H1 (cell line): ENCODE measurements around the gene MACROD2. TPM values are rescaled to one million over a fixed set of nuclear protein-coding genes. Genes with fewer than 3 reads are reported as not detected.

Experiments used
- CTCF ChIA-PET: fragments of 300-600 bp; sonication (Branson Sonifier 250); formaldehyde crosslinking; loops from one replicate; lab custom pipeline; 2021; ENCODE audit not compliant: partially characterized antibody; lab: Charles Lee
- POLR2A ChIA-PET: fragments of 300-600 bp; sonication (Branson Sonifier 250); formaldehyde crosslinking; loops from one replicate; lab custom pipeline; 2021; ENCODE audit warnings: inconsistent platforms; ENCODE audit not compliant: partially characterized antibody; lab: Charles Lee
- DNase-seq, 2 experiments: peaks; one replicate each; pipeline versions ENCODE4 v3.0.0 to v3.0.0-alpha.2; 2010 to 2022; ENCODE audit warnings: low spot score in 2 of 2, low read depth in 1 of 2, mixed read lengths in 1 of 2
- FAIRE-seq: peaks from 2 replicates; lab custom pipeline; 2011; peaks lifted over from hg19 to GRCh38; lab: Jason Lieb, UNC
- H2AFZ ChIP-seq: 2 replicates; pipeline ENCODE4 v1.8.1; 2012; ENCODE audit warnings: low read length, inconsistent platforms
- H2AK5ac ChIP-seq: 2 replicates; pipeline ENCODE4 v1.6.1; 2013; ENCODE audit warnings: low read depth, low read length
- H2BK120ac ChIP-seq: replicated peaks from 2 replicates; pipeline ENCODE3; 2013; ENCODE audit warnings: low read depth, low read length, inconsistent platforms
- H2BK12ac ChIP-seq: 2 replicates; pipeline ENCODE4 v1.6.1; 2013; ENCODE audit warnings: low read depth, low read length
- H2BK15ac ChIP-seq: 2 replicates; pipeline ENCODE4 v1.6.1; 2013; ENCODE audit warnings: low read length
- H2BK20ac ChIP-seq: 2 replicates; pipeline ENCODE4 v1.6.1; 2013; ENCODE audit warnings: low read length
- H2BK5ac ChIP-seq: 2 replicates; pipeline ENCODE4 v1.6.1; 2013; ENCODE audit warnings: low read depth, low read length
- H3K14ac ChIP-seq: 2 replicates; pipeline ENCODE4 v1.6.1; 2013; ENCODE audit warnings: inconsistent platforms; ENCODE audit not compliant: insufficient read length
- H3K18ac ChIP-seq: 2 replicates; pipeline ENCODE4 v1.6.1; 2013; ENCODE audit warnings: low read length; ENCODE audit errors: extremely low read depth
- H3K23ac ChIP-seq: 2 replicates; pipeline ENCODE4 v1.6.1; 2013; ENCODE audit warnings: inconsistent platforms; ENCODE audit not compliant: insufficient read length
- H3K23me2 ChIP-seq: 2 replicates; pipeline ENCODE4 v1.6.1; 2013; ENCODE audit warnings: low read depth, low read length
- H3K27ac ChIP-seq: 2 replicates; pipeline ENCODE4 v1.6.1; 2011; ENCODE audit warnings: low read depth, low read length, inconsistent platforms
- H3K27me3 ChIP-seq, 4 experiments: replicated peaks in 1 of 4; 1 replicate in 1 of 4; 2 replicates in 3 of 4; pipeline versions ENCODE4 v1.6.1 to v1.8.1; 2011 to 2013; ENCODE audit warnings: low read length in 3 of 4, mild to moderate bottlenecking in 3 of 4, inconsistent platforms in 2 of 4, mixed read lengths in 2 of 4, moderate library complexity in 1 of 4; ENCODE audit not compliant: control insufficient read depth in 3 of 4, insufficient read depth in 3 of 4; ENCODE audit errors: extremely low read depth in 1 of 4
- H3K36me3 ChIP-seq, 4 experiments: 2 replicates each; pipeline versions ENCODE4 v1.6.1 to v1.8.1; 2011 to 2013; ENCODE audit warnings: mild to moderate bottlenecking in 4 of 4, low read length in 3 of 4, moderate library complexity in 2 of 4, control low read depth in 1 of 4, inconsistent platforms in 1 of 4; ENCODE audit not compliant: insufficient read depth in 4 of 4, control insufficient read depth in 2 of 4
- H3K4ac ChIP-seq: replicated peaks from 2 replicates; pipeline ENCODE3; 2013; ENCODE audit warnings: low read length, low read depth, mixed read lengths, inconsistent platforms; ENCODE audit not compliant: insufficient read length
- H3K4me1 ChIP-seq, 4 experiments: replicated peaks in 1 of 4; 1 replicate in 1 of 4; 2 replicates in 3 of 4; pipeline versions ENCODE4 v1.6.1 to v1.8.1; 2011 to 2013; ENCODE audit warnings: low read length in 3 of 4, inconsistent platforms in 2 of 4, mixed read lengths in 1 of 4; ENCODE audit not compliant: insufficient read depth in 4 of 4, control insufficient read depth in 3 of 4
- H3K4me2 ChIP-seq, 2 experiments: 2 replicates each; pipeline versions ENCODE4 v1.6.1 to v1.8.1; 2011 to 2013; ENCODE audit warnings: low read depth in 2 of 2, low read length in 2 of 2, control low read depth in 1 of 2, inconsistent platforms in 1 of 2, mild to moderate bottlenecking in 1 of 2; ENCODE audit not compliant: insufficient read depth in 1 of 2
- H3K4me3 ChIP-seq, 4 experiments: fragments of 200-600, 300-600 bp in 1 of 4; sonication (generic), shearing (Covaris generic), sonication (Bioruptor Twin) in 1 of 4; 2 replicates each; pipeline versions ENCODE4 v1.5.1 to v1.8.1; 2011 to 2016; ENCODE audit warnings: low read length in 4 of 4, low read depth in 3 of 4, control low read depth in 2 of 4, inconsistent platforms in 2 of 4, mild to moderate bottlenecking in 2 of 4, mixed read lengths in 1 of 4, moderate library complexity in 1 of 4; ENCODE audit not compliant: insufficient read depth in 2 of 4; ENCODE audit errors: extremely low read depth in 1 of 4
- H3K56ac ChIP-seq: replicated peaks from 2 replicates; pipeline ENCODE3; 2013; ENCODE audit warnings: low read depth, mild to moderate bottlenecking, mixed read lengths, low read length, inconsistent platforms; ENCODE audit not compliant: insufficient read length
- H3K79me1 ChIP-seq: 2 replicates; pipeline ENCODE4 v1.6.1; 2013; ENCODE audit warnings: low read depth, low read length, control low read depth
- H3K79me2 ChIP-seq, 2 experiments: 2 replicates each; pipeline versions ENCODE4 v1.6.1 to v1.8.1; 2012 to 2013; ENCODE audit warnings: low read length in 2 of 2, mild to moderate bottlenecking in 2 of 2, inconsistent platforms in 1 of 2; ENCODE audit not compliant: insufficient read depth in 2 of 2, control insufficient read depth in 1 of 2
- H3K9ac ChIP-seq, 4 experiments: replicated peaks in 1 of 4; 1 replicate in 1 of 4; 2 replicates in 3 of 4; pipeline versions ENCODE4 v1.6.1 to v1.8.1; 2011 to 2013; ENCODE audit warnings: low read depth in 3 of 4, low read length in 3 of 4, control low read depth in 2 of 4, mild to moderate bottlenecking in 2 of 4, moderate library complexity in 2 of 4, inconsistent platforms in 1 of 4; ENCODE audit errors: extremely low read depth in 1 of 4
- H3K9me3 ChIP-seq, 2 experiments: 2 replicates each; pipeline versions ENCODE4 v1.6.1 to v1.8.1; 2012 to 2013; ENCODE audit warnings: mild to moderate bottlenecking in 2 of 2, moderate library complexity in 2 of 2, control low read depth in 1 of 2, inconsistent platforms in 1 of 2, low read depth in 1 of 2, low read length in 1 of 2, mixed read lengths in 1 of 2; ENCODE audit not compliant: insufficient read depth in 2 of 2
- H4K20me1 ChIP-seq, 2 experiments: replicated peaks in 1 of 2; 2 replicates each; pipeline versions ENCODE3 to v1.8.1; 2011 to 2013; ENCODE audit warnings: inconsistent platforms in 2 of 2, low read length in 2 of 2, mild to moderate bottlenecking in 1 of 2; ENCODE audit not compliant: insufficient read depth in 2 of 2, control insufficient read depth in 1 of 2
- H4K5ac ChIP-seq: 2 replicates; pipeline ENCODE4 v1.6.1; 2013; ENCODE audit warnings: low read length, low read depth, mixed read lengths, inconsistent platforms; ENCODE audit not compliant: insufficient read length
- H4K8ac ChIP-seq: 2 replicates; pipeline ENCODE4 v1.8.0; 2013; ENCODE audit warnings: mild to moderate bottlenecking, moderate library complexity, low read length, inconsistent platforms; ENCODE audit not compliant: insufficient read depth; ENCODE audit errors: extremely low read depth
- H4K91ac ChIP-seq: replicated peaks from 2 replicates; pipeline ENCODE3; 2013; ENCODE audit warnings: low read length, mixed read lengths, inconsistent platforms; ENCODE audit not compliant: insufficient read length
- CBX8 ChIP-seq: fragments of 300-800, 300-1000 bp; sonication (generic); IDR thresholded peaks from 2 replicates; pipeline ENCODE4 v1.7.1; 2016; ENCODE audit warnings: low read depth, low read length, borderline replicate concordance
- CHD1 ChIP-seq: IDR thresholded peaks from 2 replicates; pipeline ENCODE4 v1.6.1; 2012; ENCODE audit warnings: low read depth, low read length, improper control_type of control experiment
- CTBP2 ChIP-seq: IDR thresholded peaks from 2 replicates; pipeline ENCODE4 v1.7.0; 2011; ENCODE audit warnings: borderline replicate concordance, mild to moderate bottlenecking, moderate library complexity, mixed read lengths, low read length; ENCODE audit not compliant: insufficient read depth, insufficient read length
- GTF2F1 ChIP-seq: IDR thresholded peaks from 2 replicates; pipeline ENCODE4 v1.6.1; 2012; ENCODE audit warnings: low read depth, low read length, improper control_type of control experiment, borderline replicate concordance
- JUN ChIP-seq: IDR thresholded peaks from 2 replicates; pipeline ENCODE4 v1.6.1; 2011; ENCODE audit warnings: low read depth, mild to moderate bottlenecking, improper control_type of control experiment, low read length
- KDM5A ChIP-seq: fragments of 200-600 bp; IDR thresholded peaks from 2 replicates; pipeline ENCODE4 v1.7.1; 2012; ENCODE audit warnings: mild to moderate bottlenecking, low read length, inconsistent platforms, mixed read lengths
- MAFK ChIP-seq: IDR thresholded peaks from 2 replicates; pipeline ENCODE4 v1.6.1; 2012; ENCODE audit warnings: low read depth, mild to moderate bottlenecking, improper control_type of control experiment, low read length
- POU5F1 ChIP-seq: IDR thresholded peaks from 2 replicates; pipeline ENCODE4 v1.6.1; 2011; ENCODE audit warnings: low read depth, mild to moderate bottlenecking, low read length, moderate library complexity
- RBBP5 ChIP-seq: IDR thresholded peaks from 2 replicates; pipeline ENCODE4 v1.7.1; 2012; ENCODE audit warnings: low read depth, mild to moderate bottlenecking, inconsistent platforms, low read length, moderate library complexity, borderline replicate concordance
- SP1 ChIP-seq: IDR thresholded peaks from 2 replicates; pipeline ENCODE4 v1.6.1; 2011; ENCODE audit warnings: low read depth, low read length
- SP2 ChIP-seq: IDR thresholded peaks from 2 replicates; pipeline ENCODE4 v1.6.1; 2012; ENCODE audit warnings: mild to moderate bottlenecking, low read length, inconsistent platforms
- TAF1 ChIP-seq: IDR thresholded peaks from 2 replicates; pipeline ENCODE4 v1.6.1; 2011; ENCODE audit warnings: mild to moderate bottlenecking, low read depth, low read length
- WGBS, 2 experiments: shearing (Covaris generic) in 1 of 2; methylation state at CpG; one replicate each; pipeline versions ENCODE4 v1.1.6 to v1.1.7; 2013 to 2015; ENCODE audit warnings: low lambda C conversion rate in 2 of 2, mixed read lengths in 2 of 2, inconsistent platforms in 1 of 2, low coverage in 1 of 2, missing lambda C conversion rate in 1 of 2; ENCODE audit not compliant: insufficient replicate concordance in 2 of 2, insufficient coverage in 1 of 2, insufficient read length in 1 of 2; ENCODE audit errors: extremely low coverage in 1 of 2, missing lambda C conversion rate in 1 of 2; 5-methylcytosine and 5-hydroxymethylcytosine counted together
- polyA plus RNA-seq, 7 experiments: library from polyadenylated mRNA; depleted of rRNA in 3 of 7; stranded (reverse) in 5 of 7; unstranded in 2 of 7; fragments of >200 nt in 5 of 7; fragments of 200-250 nt in 2 of 7; gene quantifications; 1 replicate in 5 of 7; 2 replicates in 1 of 7; 4 replicates in 1 of 7; pipeline versions ENCODE4 v1.2.1 to v1.2.3, GENCODE V29; 2011 to 2013; ENCODE audit warnings: missing spikeins in 2 of 7, mixed read lengths in 2 of 7
- total RNA-seq: library from RNA; stranded (reverse); fragmentation: NEBNext Ultra II Directional; extraction: Animal tissue kit (Norgen Biotek cat#: 25700); gene quantifications from 2 replicates; pipeline ENCODE4 v1.2.1, GENCODE V29; 2021

The MACROD2 gene
- total and polyA plus RNA-seq, 2 of the 8 experiments (the other 6 are each of a cell fraction or from before 2014, with no cell fraction given): 0.70 to 3.9 TPM

- POLR2A ChIA-PET: no interaction called here
- Histone ChIP-seq H3K9ac (no peak overlapping the region), H4K5ac (no peak overlapping the region), H4K8ac (no peak overlapping the region), H3K79me1 (no peaks in the 10 kb centered on the region), H2BK120ac (no peak overlapping the region), H3K23ac (no peak overlapping the region), H3K4ac (no peak overlapping the region), H3K79me2 (no peaks in the 10 kb centered on the region), H3K14ac (no peak overlapping the region), H3K9me3 (no peaks in the 10 kb centered on the region), H3K23me2 (no peaks in the 10 kb centered on the region), H3K27me3 (no peaks in the 10 kb centered on the region), H2BK20ac (no peak overlapping the region), H4K20me1 (no peaks in the 10 kb centered on the region), H2BK5ac (no peak overlapping the region), H2BK12ac (no peak overlapping the region), H3K4me3 (no peak overlapping the region), H2AK5ac (no peak overlapping the region), H3K27ac (no peak overlapping the region), H3K4me1 (no peaks in the 10 kb centered on the region), H3K36me3 (no peaks in the 10 kb centered on the region)
- FAIRE-seq (no peak), DNase-seq (no peak)
- CTCF ChIA-PET: no interaction called here
- 86% methylated on average over 2 of the region's 2 CpGs; no CpG with 5 or more reads in 1 of the 2 experiments for WGBS, 2 experiments
- TF ChIP-seq GTF2F1: no peak
- TF ChIP-seq CBX8: no peak
- TF ChIP-seq RBBP5: no peak
- TF ChIP-seq MAFK: no peak
- TF ChIP-seq JUN: no peak
- TF ChIP-seq POU5F1: no peak
- TF ChIP-seq SP1: no peak
- no peak for TF ChIP-seq CHD1
- TF ChIP-seq KDM5A: no peak
- no peak for TF ChIP-seq TAF1
- no peak for TF ChIP-seq SP2
- TF ChIP-seq CTBP2: no peak
- TF ChIP-seq, all 59 proteins: peak for 0
- no peak overlapping the region for H3K56ac ChIP-seq
- H2BK15ac ChIP-seq: no peak overlapping the region
- H4K91ac ChIP-seq: no peak overlapping the region
- H3K18ac ChIP-seq: no peak overlapping the region
- H3K4me2 ChIP-seq: no peak overlapping the region
- H2AFZ ChIP-seq: no peak overlapping the region
Measured at GRCh38 chr20:14234666-14235295, 239.5 kb downstream of the MACROD2 start.
